Thoracic aorta endothelial cell (primary cell): Measurements from ENCODE around the gene SELENOH. TPM values are rescaled to one million over a fixed set of nuclear protein-coding genes. Genes with fewer than 3 reads are reported as not detected.

Experiments
- small RNA-seq: library from RNA; depleted of rRNA; stranded (forward); fragments of <200 nt; gene quantifications from one replicate; pipeline ENCODE3, GENCODE V24; 2012
- total RNA-seq: library from RNA; depleted of rRNA; stranded (reverse); fragments of >200 nt; gene quantifications from 2 replicates; pipeline ENCODE4 v1.2.3, GENCODE V29; 2012

Gene SELENOH, protein sequence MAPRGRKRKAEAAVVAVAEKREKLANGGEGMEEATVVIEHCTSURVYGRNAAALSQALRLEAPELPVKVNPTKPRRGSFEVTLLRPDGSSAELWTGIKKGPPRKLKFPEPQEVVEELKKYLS
- total RNA-seq = 83.4 and 86.7 TPM in 2 replicates

DNA sequence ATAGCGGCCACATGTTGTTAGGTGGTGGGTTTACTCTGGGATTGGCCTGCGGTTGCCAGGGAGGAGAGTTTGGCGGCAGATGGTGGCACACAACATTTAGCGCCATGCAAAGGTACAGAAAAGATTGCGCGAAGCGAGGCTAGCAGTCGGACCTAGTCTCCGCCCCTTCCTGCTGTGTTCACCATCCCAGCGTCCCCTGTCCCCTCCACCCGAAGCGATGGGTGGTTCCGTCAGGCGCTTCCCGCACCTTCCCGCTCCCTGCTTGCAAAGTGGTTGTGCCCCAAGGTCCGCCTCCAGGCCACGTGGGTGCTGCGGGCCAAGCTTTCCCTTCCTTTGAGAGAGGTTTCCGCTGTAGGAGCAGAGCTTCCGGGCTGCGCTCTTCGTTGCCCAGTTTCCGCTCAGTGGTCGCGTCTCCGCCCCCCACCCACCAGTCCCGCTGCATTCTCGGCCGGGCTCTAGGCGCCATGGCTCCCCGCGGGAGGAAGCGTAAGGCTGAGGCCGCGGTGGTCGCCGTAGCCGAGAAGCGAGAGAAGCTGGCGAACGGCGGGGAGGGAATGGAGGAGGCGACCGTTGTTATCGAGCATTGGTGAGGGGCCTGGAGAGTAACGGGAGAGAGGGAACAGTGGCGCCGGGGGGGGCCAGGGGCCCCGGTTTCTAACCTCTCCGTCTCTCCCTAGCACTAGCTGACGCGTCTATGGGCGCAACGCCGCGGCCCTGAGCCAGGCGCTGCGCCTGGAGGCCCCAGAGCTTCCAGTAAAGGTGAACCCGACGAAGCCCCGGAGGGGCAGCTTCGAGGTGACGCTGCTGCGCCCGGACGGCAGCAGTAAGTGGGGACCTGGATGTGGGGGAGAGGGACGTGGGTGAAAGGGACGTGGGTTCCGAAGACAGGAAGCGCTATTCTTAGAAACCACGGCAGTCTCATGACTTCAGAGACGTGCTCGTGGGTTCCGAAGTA is at the start of gene SELENOH:
SELENOH (plus strand) TSS at position 360 of the 955 bp plus-strand sequence; CDS start at position 465, 105 bp downstream.

DNA sequence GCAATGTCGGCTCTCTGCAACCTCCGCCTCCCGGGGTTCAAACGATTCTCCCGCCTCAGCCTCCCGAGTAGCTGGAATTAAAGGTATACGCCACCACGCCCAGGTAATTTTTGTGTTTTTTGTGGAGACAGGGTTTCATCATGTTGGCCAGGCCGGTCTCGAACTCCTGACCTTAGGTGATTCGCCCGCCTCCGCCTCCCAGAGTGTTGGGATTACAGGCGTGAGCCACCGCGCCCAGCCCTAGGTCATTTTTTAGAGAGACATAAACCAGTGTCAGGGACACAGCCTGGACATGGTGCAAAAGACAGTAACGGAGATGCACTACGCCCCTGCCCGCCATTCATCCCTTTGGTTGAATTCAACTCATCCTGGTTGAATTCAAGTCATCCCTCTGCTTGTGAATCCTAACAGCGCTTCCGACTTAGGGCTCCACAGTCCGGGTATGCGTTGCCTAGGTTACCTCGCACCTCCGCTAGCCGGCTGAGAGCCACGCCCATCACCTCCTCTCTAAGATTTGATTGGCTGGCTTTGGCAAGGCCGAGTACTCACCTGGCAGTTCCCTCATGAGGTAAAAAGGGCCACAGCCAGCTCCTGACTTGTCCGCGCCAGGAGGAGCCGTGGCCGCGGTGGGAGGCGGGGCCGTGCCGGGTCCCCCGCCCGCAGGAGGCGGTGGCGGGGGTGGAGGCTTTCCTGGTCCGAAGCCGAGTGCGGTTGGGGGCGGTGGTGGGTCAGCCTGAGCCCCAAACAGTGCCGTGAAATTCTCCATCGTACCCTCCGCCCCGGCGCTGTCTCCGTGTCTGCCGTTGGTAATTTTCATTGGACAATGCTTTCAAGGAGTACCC is 29.7 kb upstream of the SELENOH start, which contains the start of gene MED19:
MED19 (minus strand) TSS at position 802 of the 842 bp plus-strand sequence; CDS start at position 766, 36 bp downstream.

DNA sequence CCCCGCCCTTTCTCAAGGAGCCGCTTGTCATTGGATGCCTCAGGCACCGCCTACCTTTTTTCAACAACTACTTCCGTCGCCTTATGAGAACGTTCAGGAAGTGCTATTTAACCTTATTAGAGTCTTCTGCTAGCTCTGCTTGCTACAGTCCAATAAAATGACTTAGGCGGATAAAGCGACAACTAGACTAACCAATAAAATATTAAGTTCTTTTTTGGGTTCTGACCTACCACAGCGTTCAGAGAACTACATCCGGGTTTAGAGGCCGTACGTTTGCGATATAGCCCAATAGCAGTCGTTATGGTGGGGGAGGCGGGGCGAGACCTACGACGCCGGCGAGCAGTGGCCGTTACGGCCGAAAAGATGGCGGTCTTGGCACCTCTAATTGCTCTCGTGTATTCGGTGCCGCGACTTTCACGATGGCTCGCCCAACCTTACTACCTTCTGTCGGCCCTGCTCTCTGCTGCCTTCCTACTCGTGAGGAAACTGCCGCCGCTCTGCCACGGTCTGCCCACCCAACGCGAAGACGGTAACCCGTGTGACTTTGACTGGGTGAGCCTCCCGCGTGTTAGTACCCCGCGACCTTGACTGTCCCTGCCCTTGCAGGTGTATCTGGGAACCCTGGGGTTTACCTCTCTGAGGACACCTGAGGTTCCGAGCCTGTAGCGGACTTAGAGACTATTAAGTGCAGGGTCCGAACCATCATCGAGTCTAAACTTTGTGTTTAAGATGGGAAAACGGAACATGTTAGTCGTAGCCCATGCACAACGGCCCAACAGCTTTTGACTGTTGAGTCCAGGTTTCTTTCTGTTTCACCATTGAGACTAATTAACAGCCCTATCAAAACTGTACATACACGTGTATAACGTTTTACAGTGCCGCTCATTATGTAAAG is 28.8 kb upstream of the SELENOH start, which contains the start of gene TMX2:
TMX2 (plus strand) TSS at position 338 of the 895 bp plus-strand sequence; CDS start at position 364, 26 bp downstream.

DNA sequence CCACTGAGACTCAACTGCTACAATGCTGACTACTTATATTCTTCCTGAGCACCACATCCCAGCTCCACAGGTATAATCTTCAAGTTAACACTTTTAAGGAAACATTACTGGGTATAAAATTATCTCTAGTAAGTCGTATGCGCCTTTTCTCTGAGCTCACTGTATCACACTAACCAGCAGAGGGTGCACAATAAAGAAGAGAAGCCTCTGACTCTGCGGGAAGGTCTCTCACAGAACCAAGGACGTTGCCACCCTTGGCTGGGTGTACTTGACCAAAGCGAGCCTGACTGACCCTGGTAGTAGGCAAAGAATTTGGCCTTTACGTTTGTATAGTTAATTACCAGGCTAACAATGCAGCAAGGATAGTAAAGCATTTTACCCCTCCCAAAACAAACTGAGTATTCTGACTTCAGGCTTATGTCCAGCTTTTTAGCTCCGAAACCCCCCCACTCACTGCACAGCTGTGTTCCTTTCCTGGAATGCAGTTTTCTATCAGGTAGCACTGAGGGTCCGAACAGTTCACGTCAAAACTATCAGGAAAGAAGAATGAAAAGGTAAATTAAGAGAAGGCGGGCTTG is 10.5 kb downstream of the SELENOH start, which contains the start of gene BTBD18:
BTBD18 (minus strand) TSS at position 144 of the 578 bp plus-strand sequence. CDS start 631 bp downstream, outside the sequence.

DNA sequence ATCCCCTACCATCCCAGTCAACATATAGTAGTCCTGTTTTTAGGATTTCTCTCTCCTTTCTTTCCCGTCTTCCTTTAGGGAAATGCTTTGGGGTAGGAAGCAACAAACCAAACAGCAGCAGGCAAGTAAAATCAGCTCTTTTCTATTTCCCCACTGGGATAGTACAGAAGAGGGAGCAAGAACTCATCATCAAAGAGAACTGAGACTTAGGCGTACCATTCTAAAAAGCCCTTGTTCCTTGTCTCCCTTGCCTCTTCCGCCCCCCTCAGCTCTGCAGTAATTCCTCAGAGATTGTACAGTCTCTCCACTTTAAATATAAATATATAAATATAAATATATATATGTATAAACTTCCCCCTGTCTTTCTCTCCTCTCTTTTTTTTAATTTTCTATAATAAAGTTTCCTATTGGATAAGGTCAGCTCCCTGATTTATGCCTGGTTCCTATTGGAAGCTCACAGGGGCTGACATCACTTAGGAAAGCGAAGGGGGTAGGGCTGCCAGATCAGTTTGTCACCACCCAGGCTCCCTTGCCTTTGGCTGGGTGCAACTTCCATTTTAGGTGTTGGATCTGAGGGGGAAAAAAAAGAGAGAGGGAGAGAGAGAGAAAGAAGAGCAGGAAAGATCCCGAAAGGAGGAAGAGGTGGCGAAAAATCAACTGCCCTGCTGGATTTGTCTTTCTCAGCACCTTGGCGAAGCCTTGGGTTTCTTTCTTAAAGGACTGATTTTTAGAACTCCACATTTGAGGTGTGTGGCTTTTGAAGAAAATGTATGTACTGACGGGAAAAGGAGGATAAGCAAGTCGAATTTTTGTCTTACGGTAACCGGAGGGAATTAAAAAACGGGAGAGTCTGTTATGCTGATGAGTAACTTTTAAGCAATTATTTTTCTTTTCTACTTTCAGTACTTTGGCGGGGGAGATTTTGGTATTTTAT is 20.3 kb downstream of the SELENOH start, which contains the start of gene CTNND1:
CTNND1 (plus strand) TSS at position 502 of the 934 bp plus-strand sequence. CDS start 29,677 bp downstream, outside the sequence.

Small RNA genes within 50 kb of the gene (small RNA-seq; reads per million reads assigned to genes)
- not detected for gene AP001931.1
- gene TMX2-CTNND1 = not detected

Other genes starting within 250 kb of the SELENOH start
- gene SLC43A1, start 225.8 kb upstream of the SELENOH start, total RNA-seq = 10.4 and 15.4 TPM in 2 replicates
- gene TIMM10, start 210.7 kb upstream of the SELENOH start, total RNA-seq = 48.7 and 66.3 TPM in 2 replicates
- not detected in 2 replicates for gene SMTNL1, start 203.9 kb upstream of the SELENOH start, total RNA-seq
- gene UBE2L6, start 173.8 kb upstream of the SELENOH start, total RNA-seq = 15.6 and 18.7 TPM in 2 replicates
- gene SERPING1, start 143.8 kb upstream of the SELENOH start, total RNA-seq = 0.14 TPM in 1 of 2 replicates, not detected in the other
- under 0.01 and 0.07 TPM in 2 replicates for gene YPEL4, start 91.6 kb upstream of the SELENOH start, total RNA-seq
- gene CLP1, start 83.7 kb upstream of the SELENOH start, total RNA-seq = 20.5 and 21.8 TPM in 2 replicates
- 54.8 and 62.4 TPM in 2 replicates for gene ZDHHC5, start 73.4 kb upstream of the SELENOH start, total RNA-seq
- 19.0 and 22.3 TPM in 2 replicates for gene MED19, start 29.3 kb upstream of the SELENOH start, total RNA-seq
- 71.3 and 75.1 TPM in 2 replicates for gene TMX2, start 28.9 kb upstream of the SELENOH start, total RNA-seq
- not detected in 2 replicates for gene BTBD18, start 10.3 kb downstream of the SELENOH start, total RNA-seq
- gene CTNND1, start 20.3 kb downstream of the SELENOH start, total RNA-seq = 262 and 292 TPM in 2 replicates